Transverse colon (tissue), 4 donors: Measurements from ENCODE around the gene TMEM63B. TPM values are rescaled to one million over a fixed set of nuclear protein-coding genes. Genes with fewer than 3 reads are reported as not detected.

Source experiments
- DNase-seq: peaks from one replicate; pipeline ENCODE4 v3.0.0-alpha.2; 2019
- H3K27ac ChIP-seq, 4 donors: fragments of 200-600 bp; sonication (generic); 2 replicates each; pipeline ENCODE4 v1.5.1; 2016 to 2018; ENCODE audit warnings: inconsistent platforms in 4 of 4
- H3K27me3 ChIP-seq: fragments of 200-600 bp; sonication (generic); 2 replicates; pipeline ENCODE4 v1.5.1; 2017; ENCODE audit warnings: inconsistent platforms
- H3K36me3 ChIP-seq, 4 donors: fragments of 200-600 bp; sonication (generic); 2 replicates each; pipeline ENCODE4 v1.5.1; 2017 to 2019; ENCODE audit warnings: inconsistent platforms in 4 of 4
- H3K4me1 ChIP-seq, 4 donors: fragments of 200-600 bp; sonication (generic); 2 replicates each; pipeline ENCODE4 v1.5.1; 2017 to 2020; ENCODE audit warnings: inconsistent platforms in 4 of 4
- H3K4me3 ChIP-seq, 4 donors: fragments of 200-600 bp; sonication (generic); 1 replicate in 1 of 4; 2 replicates in 3 of 4; pipeline versions ENCODE4 v1.5.1 to v1.6.1; 2017 to 2019; ENCODE audit warnings: inconsistent platforms in 4 of 4
- H3K9me3 ChIP-seq, 2 donors: fragments of 200-600 bp; sonication (generic); 2 replicates each; pipeline ENCODE4 v1.5.1; 2017 to 2019; ENCODE audit warnings: inconsistent platforms in 2 of 2
- EP300 ChIP-seq: sonication (generic); formaldehyde crosslinking; IDR thresholded peaks from one replicate; pipeline ENCODE4 v1.6.1; 2017; ENCODE audit warnings: antibody characterized with exemption, low read depth
- POLR2A ChIP-seq: fragments of 450-650 bp; IDR thresholded peaks from one replicate; pipeline ENCODE4 v1.6.1; 2016; ENCODE audit warnings: antibody characterized with exemption, mild to moderate bottlenecking, moderate library complexity
- POLR2AphosphoS5 ChIP-seq, 3 donors: sonication (generic); formaldehyde crosslinking; IDR thresholded peaks; one replicate each; pipeline ENCODE4 v1.6.1; 2016; ENCODE audit warnings: antibody characterized with exemption in 3 of 3
- WGBS, 2 donors: methylation state at CpG; one replicate each; pipeline ENCODE4 v1.1.5; 2018; ENCODE audit warnings: low coverage in 1 of 2; 5-methylcytosine and 5-hydroxymethylcytosine counted together
- in situ Hi-C, 4 donors: fragments of 200-750 bp; cut with MboI; loops; one replicate each; pipeline versions ENCODE4 v1.15.0 to v1.15.1; 2017; ENCODE audit warnings: low sequenced_read_pairs in 3 of 4, low pct_ligation_motif_present in 1 of 4, low pct_unique_long_range_greater_than_20kb in 1 of 4
- intact Hi-C: fragments of 100-400 bp; cut with DNase I; formaldehyde crosslinking; loops from one replicate; pipeline ENCODE4 v1.15.1; 2023; ENCODE audit warnings: low total_unique reads
- total RNA-seq, 4 donors: library from RNA; depleted of rRNA; stranded (reverse); fragments of >200 nt; gene quantifications; one replicate each; pipeline ENCODE4 v1.1.0, GENCODE V29; 2016
- TF ChIP-seq, protein P1 (sequence below), 5 experiments: fragments of 200-600 bp in 3 of 5; fragments of 450-650 bp in 2 of 5; sonication (generic) in 3 of 5; IDR thresholded peaks; 1 replicate in 2 of 5; 2 replicates in 3 of 5; pipeline ENCODE4 v1.5.1; 2016 to 2017; ENCODE audit warnings: antibody characterized with exemption in 5 of 5, inconsistent platforms in 3 of 5, mild to moderate bottlenecking in 2 of 5, moderate library complexity in 1 of 5

The TMEM63B gene
- total RNA-seq = 100 to 1,000 TPM in 2 of 4 donors, 10 to 100 TPM in 2; 35.0 to 258 (median 89.4) TPM

DNA sequence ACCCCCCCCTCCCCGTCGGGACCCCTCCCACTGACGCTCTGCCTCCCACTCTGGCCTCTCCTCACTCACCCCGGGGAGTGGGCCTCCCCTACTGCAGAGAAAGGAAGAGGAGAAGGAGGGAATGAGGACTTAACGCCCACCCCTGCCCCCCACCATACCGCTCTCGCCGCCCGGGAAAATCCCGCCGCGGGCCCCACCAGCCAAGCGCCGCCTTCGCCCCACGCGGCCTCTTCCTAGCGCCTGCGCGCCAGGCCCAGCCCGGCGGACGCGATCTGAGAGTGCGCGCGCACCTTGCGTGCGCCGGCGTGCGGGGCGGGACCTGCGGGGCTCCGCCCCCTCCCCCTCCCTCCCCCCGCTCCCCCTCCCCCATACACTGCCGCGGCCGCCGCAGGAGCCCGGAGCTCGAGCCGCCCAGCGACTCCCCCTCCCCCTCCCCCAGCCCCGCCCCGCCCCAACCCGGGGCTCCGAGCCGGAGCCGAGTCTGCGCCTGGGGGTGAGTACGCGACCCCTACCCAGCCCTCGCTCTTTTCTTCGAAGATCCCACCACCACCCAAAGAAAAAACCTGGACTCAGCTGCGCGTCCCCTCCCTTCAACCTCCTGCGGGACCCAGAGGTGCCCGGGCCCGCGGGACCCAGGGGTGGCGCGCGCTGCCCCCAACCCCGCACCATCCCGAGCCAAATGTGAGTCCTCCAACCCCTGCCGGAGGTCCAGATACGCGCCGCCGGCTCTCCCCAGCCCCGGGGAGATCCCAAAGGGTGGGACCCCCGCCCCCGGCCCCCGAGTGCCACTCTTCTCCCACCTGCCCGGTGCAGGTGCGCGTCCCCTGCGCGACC is at the start of gene TMEM63B, which contains the start of gene MRPL14:
TMEM63B (plus strand) TSS at position 369 of the 834 bp plus-strand sequence. CDS start 7,031 bp downstream, outside the sequence.
MRPL14 (minus strand) TSS at position 267 of the 834 bp plus-strand sequence. CDS start 10,841 bp downstream, outside the sequence.
- peak; percentile 91 for DNase-seq
- intact Hi-C loops = no loop called here
- 1% methylated on average over 21 of the region's 80 CpGs; no CpG with 5 or more reads in 1 of the 2 donors for WGBS, 2 donors
- TF ChIP-seq POLR2A (peak; percentile 74), POLR2AphosphoS5 (IDR thresholded peaks at IDR 0.05) (peak; percentile 89 to 93 (median 91)), EP300 (no peak)
- TF ChIP-seq, protein P1, sequence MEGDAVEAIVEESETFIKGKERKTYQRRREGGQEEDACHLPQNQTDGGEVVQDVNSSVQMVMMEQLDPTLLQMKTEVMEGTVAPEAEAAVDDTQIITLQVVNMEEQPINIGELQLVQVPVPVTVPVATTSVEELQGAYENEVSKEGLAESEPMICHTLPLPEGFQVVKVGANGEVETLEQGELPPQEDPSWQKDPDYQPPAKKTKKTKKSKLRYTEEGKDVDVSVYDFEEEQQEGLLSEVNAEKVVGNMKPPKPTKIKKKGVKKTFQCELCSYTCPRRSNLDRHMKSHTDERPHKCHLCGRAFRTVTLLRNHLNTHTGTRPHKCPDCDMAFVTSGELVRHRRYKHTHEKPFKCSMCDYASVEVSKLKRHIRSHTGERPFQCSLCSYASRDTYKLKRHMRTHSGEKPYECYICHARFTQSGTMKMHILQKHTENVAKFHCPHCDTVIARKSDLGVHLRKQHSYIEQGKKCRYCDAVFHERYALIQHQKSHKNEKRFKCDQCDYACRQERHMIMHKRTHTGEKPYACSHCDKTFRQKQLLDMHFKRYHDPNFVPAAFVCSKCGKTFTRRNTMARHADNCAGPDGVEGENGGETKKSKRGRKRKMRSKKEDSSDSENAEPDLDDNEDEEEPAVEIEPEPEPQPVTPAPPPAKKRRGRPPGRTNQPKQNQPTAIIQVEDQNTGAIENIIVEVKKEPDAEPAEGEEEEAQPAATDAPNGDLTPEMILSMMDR (IDR thresholded peaks at IDR 0.05) = no peak
- H3K9me3 ChIP-seq = no peaks in the 10 kb centered on the region
- peak within 1 kb of the TSS; percentile 86 to 98 (median 94) for H3K4me3 ChIP-seq
- in situ Hi-C loops = no loop called here
- peaks cover 28 to 63% (median 58%) of the 10 kb centered on the region in 4 donors for H3K4me1 ChIP-seq
- H3K36me3 ChIP-seq = no peaks in the 10 kb centered on the region
- H3K27me3 ChIP-seq = no peaks in the 10 kb centered on the region
- peak within 1 kb of the TSS; percentile 92 to 98 (median 95) for H3K27ac ChIP-seq

DNA sequence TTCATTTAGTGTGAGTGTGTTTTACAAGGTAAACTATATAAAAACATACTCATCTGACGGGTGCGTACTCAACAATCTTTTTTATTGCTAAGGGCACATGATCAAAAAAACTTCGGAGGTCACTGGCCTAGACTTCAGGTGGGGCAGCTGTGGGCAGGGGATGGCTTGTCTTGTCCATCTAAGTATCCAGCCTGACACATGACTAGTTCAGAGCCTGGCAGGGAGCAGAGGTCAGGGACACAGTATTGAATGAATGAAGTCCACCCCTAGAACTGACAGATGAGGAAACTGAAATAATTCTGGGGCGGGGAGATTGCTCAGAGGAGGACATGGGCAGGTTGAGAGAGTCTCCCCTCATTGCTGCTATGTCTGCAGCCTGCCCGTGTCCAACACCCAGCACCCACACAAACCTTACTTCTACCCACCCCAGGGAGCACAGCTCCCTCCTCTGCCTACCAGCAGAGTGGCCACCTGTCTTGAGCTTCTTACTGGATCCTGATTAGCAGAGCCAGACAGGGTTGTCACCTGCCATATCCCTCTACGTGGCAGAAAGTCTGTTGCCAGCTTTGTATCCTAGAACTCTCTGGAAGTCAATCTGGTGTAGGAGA is 49.0 kb upstream of the TMEM63B start:
- intact Hi-C loops (loop anchor here (1.0 to 5.0 kb wide), 2 partner anchors 309 to 411 kb away; no protein-coding TSS in a partner anchor), in situ Hi-C loops (loop anchor here (5.0 to 25.0 kb wide), 4 partner anchors 311 to 466 kb away; no protein-coding TSS in a partner anchor)
- TF ChIP-seq POLR2AphosphoS5 (IDR thresholded peaks at IDR 0.05) (no peak), POLR2A (no peak), EP300 (no peak)
- TF ChIP-seq, protein P1 (IDR thresholded peaks at IDR 0.05) = no peak
- DNase-seq = no peak
- Histone ChIP-seq H3K27me3 (peaks cover 3% of the 10 kb centered on the region), H3K27ac (no peak overlapping the region), H3K36me3 (no peaks in the 10 kb centered on the region), H3K4me1 (peaks cover 15 to 53% (median 31%) of the 10 kb centered on the region in 4 donors), H3K4me3 (no peak overlapping the region), H3K9me3 (no peaks in the 10 kb centered on the region)
- 59% methylated on average over 6 of the region's 6 CpGs; no CpG with 5 or more reads in 1 of the 2 donors for WGBS, 2 donors

DNA sequence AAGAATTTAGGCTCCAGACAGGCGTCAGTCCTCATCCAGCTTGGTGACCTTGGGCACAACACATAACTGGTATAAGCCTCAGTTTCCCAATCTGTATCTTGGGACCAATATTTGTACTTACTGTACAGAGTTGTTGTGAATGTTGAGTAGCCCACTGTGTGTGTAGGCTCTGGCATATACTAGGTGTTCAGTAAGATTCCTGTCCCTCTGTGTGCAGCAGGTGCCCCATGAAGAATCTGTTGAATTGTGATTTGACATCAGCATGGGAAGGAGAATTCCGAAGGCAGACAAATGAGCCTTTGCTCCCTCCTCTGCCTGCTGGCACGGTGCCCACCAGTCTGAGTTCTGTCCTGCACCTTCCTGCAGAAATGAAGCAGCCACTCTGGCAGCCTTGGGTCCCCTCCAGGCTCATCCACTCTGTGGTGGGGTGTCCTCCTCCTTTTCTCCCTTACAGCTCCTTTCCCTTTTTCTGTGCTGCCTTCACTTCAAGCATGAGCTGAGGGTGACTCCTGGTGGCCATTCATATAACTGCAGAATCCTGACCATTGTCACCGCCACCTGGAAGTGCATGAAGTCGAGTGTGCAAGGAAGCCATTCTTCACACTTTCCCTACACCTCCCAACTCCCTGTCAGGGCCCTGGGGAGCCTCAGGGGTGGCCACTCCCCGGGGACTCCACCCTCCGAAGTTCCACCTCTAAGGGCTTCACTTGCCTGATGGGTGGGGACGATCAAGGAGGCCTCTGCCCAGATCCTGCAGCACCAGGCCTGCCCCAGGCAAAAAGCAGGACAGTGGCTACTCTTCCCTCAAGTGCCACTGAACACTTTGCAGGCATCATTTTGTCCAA is 48.3 kb upstream of the TMEM63B start:
- Histone ChIP-seq H3K36me3 (no peaks in the 10 kb centered on the region), H3K9me3 (no peaks in the 10 kb centered on the region), H3K4me1 (peaks cover 9 to 46% (median 23%) of the 10 kb centered on the region in 4 donors), H3K27me3 (peaks cover 3% of the 10 kb centered on the region), H3K4me3 (no peak overlapping the region), H3K27ac (no peak overlapping the region)
- WGBS, 2 donors = 18% methylated on average over 8 of the region's 8 CpGs; no CpG with 5 or more reads in 1 of the 2 donors
- in situ Hi-C loops (loop anchor here (5.0 to 25.0 kb wide), 4 partner anchors 312 to 467 kb away; no protein-coding TSS in a partner anchor), intact Hi-C loops (loop anchor here (1.0 to 5.0 kb wide), 2 partner anchors 310 to 412 kb away; no protein-coding TSS in a partner anchor)
- TF ChIP-seq POLR2AphosphoS5 (IDR thresholded peaks at IDR 0.05) (no peak), EP300 (no peak), POLR2A (no peak)
- TF ChIP-seq, protein P1 (IDR thresholded peaks at IDR 0.05) = peak; percentile 91 to 98 (median 94)
- DNase-seq = peak; percentile 82
